ENCODE data around the gene USP13. TPM values are rescaled to one million over a fixed set of nuclear protein-coding genes. Genes with fewer than 3 reads are reported as not detected.
"Not testable (repeated sequence)": the region's sequence is repeated elsewhere in the genome, so short reads cannot be mapped to it uniquely, and the experiment has no call there.

USP13 gene
- total and polyA plus RNA-seq, 2 of the 4 experiments (the other 2 are of a cell fraction): 9.2 to 18.1 TPM

GRCh38 chr3:179682426-179683080 lies 29.7 kb downstream of the USP13 start:
- H3K9ac ChIP-seq (ENCODE audit: low read depth, low read length): no peak overlapping the region
- BruUV-seq (replicated peaks): no TSS peak
- no peak overlapping the region for H3K56ac ChIP-seq (ENCODE audit: extremely low read depth, insufficient read depth, low read length)
- no peak overlapping the region for H2BK20ac ChIP-seq (ENCODE audit: low read depth, low read length)
- H3K36me3 ChIP-seq (ENCODE audit: control insufficient read depth, insufficient read depth, low read length): no peaks in the 10 kb centered on the region; the same call in 1 of the 2 replicates
- TF ChIP-seq MXI1 (IDR thresholded peaks at IDR 0.05; ENCODE audit: borderline replicate concordance, low read depth, low read length) (no peak), CHD1 (IDR thresholded peaks at IDR 0.05; ENCODE audit: low read depth, low read length) (no peak), NFE2L2 (IDR thresholded peaks at IDR 0.05; ENCODE audit: low read depth, low read length) (no peak), RFX5 (IDR thresholded peaks at IDR 0.05; ENCODE audit: low read depth, low read length) (no peak), MAFK (IDR thresholded peaks at IDR 0.05; ENCODE audit: low read depth, low read length) (no peak), SMC3 (IDR thresholded peaks at IDR 0.05; ENCODE audit: low read depth, low read length) (no peak), USF2 (IDR thresholded peaks at IDR 0.05; ENCODE audit: low read depth, low read length) (no peak)
- H3K14ac ChIP-seq (replicated peaks; ENCODE audit: low read depth, low read length): no peak overlapping the region
- H2AFZ ChIP-seq (replicated peaks; ENCODE audit: low read length, poor library complexity): no peak overlapping the region
- H3K27me3 ChIP-seq (ENCODE audit: control insufficient read depth, insufficient read depth, low read length): no peaks in the 10 kb centered on the region
- H2BK5ac ChIP-seq (ENCODE audit: low read depth, low read length, poor library complexity, severe bottlenecking): no peak overlapping the region
- in situ Hi-C loops (cut with MboI; ENCODE audit: low sequenced_read_pairs) (no loop called here), intact Hi-C loops (cut with micrococcal nuclease) (no loop called here), dilution Hi-C loops (cut with HindIII; ENCODE audit: low sequenced_read_pairs, unreplicated experiment) (no loop called here)
- WGBS, 2 experiments (ENCODE audit: extremely low coverage in 2 of 2, insufficient read length in 1 of 2): no CpG with 5 or more reads among the region's 4 CpGs
- peaks cover 10% of the 10 kb centered on the region for H3K9me1 ChIP-seq (ENCODE audit: insufficient read depth, low read length)
- H3K27ac ChIP-seq (ENCODE audit: insufficient read depth, low read length): no peak overlapping the region
- CTCF ChIA-PET: no interaction called here
- no peak overlapping the region for H3K23ac ChIP-seq (ENCODE audit: low read depth, low read length)
- DNase-seq (no peak), ATAC-seq (ENCODE audit: low read depth) (no peak)
- H3K9me3 ChIP-seq (ENCODE audit: control insufficient read depth, insufficient read depth, low read length): no peaks in the 10 kb centered on the region
- no peak overlapping the region for H3K4me3 ChIP-seq (ENCODE audit: insufficient read depth, low read depth, low read length)
- H2AK5ac ChIP-seq (ENCODE audit: low read depth, low read length): no peak overlapping the region
- H2BK15ac ChIP-seq (ENCODE audit: low read depth, low read length): no peak overlapping the region
- no peak overlapping the region for H2BK120ac ChIP-seq (ENCODE audit: low read depth, low read length)
- no peak overlapping the region for H2AK9ac ChIP-seq (replicated peaks; ENCODE audit: low read depth, low read length, poor library complexity)
- no peak overlapping the region for H4K5ac ChIP-seq (ENCODE audit: low read depth, low read length)
- H4K91ac ChIP-seq (ENCODE audit: insufficient read depth, low read depth, low read length): no peak overlapping the region
- POLR2A ChIA-PET (ENCODE audit: unreplicated experiment): no interaction called here
- H3K4ac ChIP-seq (ENCODE audit: low read depth, low read length): no peak overlapping the region
- no peak overlapping the region for H3K18ac ChIP-seq (ENCODE audit: low read depth, low read length)
- no peak overlapping the region for H3K4me2 ChIP-seq (ENCODE audit: low read depth, low read length)
- H4K20me1 ChIP-seq (ENCODE audit: insufficient read depth, low read length): peaks cover 4% of the 10 kb centered on the region; the same call in 1 of the 2 replicates
- H4K8ac ChIP-seq (ENCODE audit: low read depth in 2 of 2, low read length in 2 of 2): no peak overlapping the region
- peaks cover 27 to 46% of the 10 kb centered on the region in 2 experiments for H3K79me1 ChIP-seq (ENCODE audit: low read depth in 1 of 2, low read length in 2 of 2)
- peaks cover 6% of the 10 kb centered on the region for H3K4me1 ChIP-seq (ENCODE audit: control insufficient read depth, insufficient read depth, low read length)

GRCh38 chr3:179683286-179683685 lies 30.4 kb downstream of the USP13 start:
- peaks cover 31 to 50% of the 10 kb centered on the region in 2 experiments for H3K79me1 ChIP-seq (ENCODE audit: low read depth in 1 of 2, low read length in 2 of 2)
- H3K4ac ChIP-seq (ENCODE audit: low read depth, low read length); H4K20me1 ChIP-seq (ENCODE audit: insufficient read depth, low read length); dilution Hi-C loops (cut with HindIII; ENCODE audit: low sequenced_read_pairs, unreplicated experiment); H3K23ac ChIP-seq (ENCODE audit: low read depth, low read length); H2AK9ac ChIP-seq (replicated peaks; ENCODE audit: low read depth, low read length, poor library complexity); H3K4me2 ChIP-seq (ENCODE audit: low read depth, low read length); H3K27ac ChIP-seq (ENCODE audit: insufficient read depth, low read length); H3K18ac ChIP-seq (ENCODE audit: low read depth, low read length); H2BK5ac ChIP-seq (ENCODE audit: low read depth, low read length, poor library complexity, severe bottlenecking); H3K27me3 ChIP-seq (ENCODE audit: control insufficient read depth, insufficient read depth, low read length); H4K91ac ChIP-seq (ENCODE audit: insufficient read depth, low read depth, low read length); H2AFZ ChIP-seq (replicated peaks; ENCODE audit: low read length, poor library complexity); H3K14ac ChIP-seq (replicated peaks; ENCODE audit: low read depth, low read length); ATAC-seq (ENCODE audit: low read depth); H2BK120ac ChIP-seq (ENCODE audit: low read depth, low read length); intact Hi-C loops (cut with micrococcal nuclease); H4K8ac ChIP-seq (ENCODE audit: low read depth in 2 of 2, low read length in 2 of 2); H3K4me3 ChIP-seq (ENCODE audit: insufficient read depth, low read depth, low read length); H3K9me3 ChIP-seq (ENCODE audit: control insufficient read depth, insufficient read depth, low read length); H3K9ac ChIP-seq (ENCODE audit: low read depth, low read length); DNase-seq; POLR2A ChIA-PET (ENCODE audit: unreplicated experiment); H3K36me3 ChIP-seq (ENCODE audit: control insufficient read depth, insufficient read depth, low read length); H3K9me1 ChIP-seq (ENCODE audit: insufficient read depth, low read length); in situ Hi-C loops (cut with MboI; ENCODE audit: low sequenced_read_pairs); BruUV-seq (replicated peaks); H2BK20ac ChIP-seq (ENCODE audit: low read depth, low read length); H3K56ac ChIP-seq (ENCODE audit: extremely low read depth, insufficient read depth, low read length); CTCF ChIA-PET; H2BK15ac ChIP-seq (ENCODE audit: low read depth, low read length); H3K4me1 ChIP-seq (ENCODE audit: control insufficient read depth, insufficient read depth, low read length): not testable (repeated sequence)
- 60 to 100% methylated on average over 1 of the region's 5 CpGs for WGBS, 2 experiments (ENCODE audit: extremely low coverage in 2 of 2, insufficient read length in 1 of 2)
- H4K5ac ChIP-seq (ENCODE audit: low read depth, low read length): 0 out of 2 replicates have a peak overlapping the region, but pooled peaks have one; percentile 28
- peak overlapping the region; percentile 44; the same call in 1 of the 2 replicates for H2AK5ac ChIP-seq (ENCODE audit: low read depth, low read length)
